ENCODE data around the gene PARP15. TPM values are rescaled to one million over a fixed set of nuclear protein-coding genes. Genes with fewer than 3 reads are reported as not detected.

Gene PARP15
- total and polyA plus RNA-seq, 2 experiments from 2014 or later = 0.39 to 0.87 TPM

DNA sequence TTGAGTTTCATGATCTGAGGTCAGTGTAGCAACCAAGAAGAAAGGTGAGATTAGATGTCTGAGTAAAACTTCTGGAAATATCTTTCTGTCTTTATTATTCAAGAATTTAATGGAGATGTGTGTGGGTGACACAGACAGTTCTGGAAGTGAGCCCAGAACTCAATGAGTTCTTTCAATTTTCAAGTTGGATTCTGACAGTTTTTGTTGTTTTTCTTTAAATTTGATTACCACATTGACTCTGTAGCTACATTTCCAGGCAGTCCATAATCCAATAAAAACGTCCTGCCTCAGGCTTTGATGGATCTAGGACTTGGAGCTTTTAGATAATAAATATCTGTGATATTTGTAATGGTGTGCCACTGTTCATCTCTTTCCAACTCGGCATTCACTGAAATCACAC, 99.3 kb downstream of the PARP15 start (continued):
- TF ChIP-seq EZH2phosphoT487 (IDR thresholded peaks at IDR 0.05; ENCODE audit: unreplicated experiment) (no peak), EZH2 (IDR thresholded peaks at IDR 0.05; ENCODE audit: low read depth, unreplicated experiment) (no peak), CREB1 (CRISPR knock-in tag; IDR thresholded peaks at IDR 0.05; ENCODE audit: low read depth) (no peak), ZNF331 (CRISPR knock-in tag; IDR thresholded peaks at IDR 0.05; ENCODE audit: low read depth) (no peak)
- TF ChIP-seq, protein P1, sequence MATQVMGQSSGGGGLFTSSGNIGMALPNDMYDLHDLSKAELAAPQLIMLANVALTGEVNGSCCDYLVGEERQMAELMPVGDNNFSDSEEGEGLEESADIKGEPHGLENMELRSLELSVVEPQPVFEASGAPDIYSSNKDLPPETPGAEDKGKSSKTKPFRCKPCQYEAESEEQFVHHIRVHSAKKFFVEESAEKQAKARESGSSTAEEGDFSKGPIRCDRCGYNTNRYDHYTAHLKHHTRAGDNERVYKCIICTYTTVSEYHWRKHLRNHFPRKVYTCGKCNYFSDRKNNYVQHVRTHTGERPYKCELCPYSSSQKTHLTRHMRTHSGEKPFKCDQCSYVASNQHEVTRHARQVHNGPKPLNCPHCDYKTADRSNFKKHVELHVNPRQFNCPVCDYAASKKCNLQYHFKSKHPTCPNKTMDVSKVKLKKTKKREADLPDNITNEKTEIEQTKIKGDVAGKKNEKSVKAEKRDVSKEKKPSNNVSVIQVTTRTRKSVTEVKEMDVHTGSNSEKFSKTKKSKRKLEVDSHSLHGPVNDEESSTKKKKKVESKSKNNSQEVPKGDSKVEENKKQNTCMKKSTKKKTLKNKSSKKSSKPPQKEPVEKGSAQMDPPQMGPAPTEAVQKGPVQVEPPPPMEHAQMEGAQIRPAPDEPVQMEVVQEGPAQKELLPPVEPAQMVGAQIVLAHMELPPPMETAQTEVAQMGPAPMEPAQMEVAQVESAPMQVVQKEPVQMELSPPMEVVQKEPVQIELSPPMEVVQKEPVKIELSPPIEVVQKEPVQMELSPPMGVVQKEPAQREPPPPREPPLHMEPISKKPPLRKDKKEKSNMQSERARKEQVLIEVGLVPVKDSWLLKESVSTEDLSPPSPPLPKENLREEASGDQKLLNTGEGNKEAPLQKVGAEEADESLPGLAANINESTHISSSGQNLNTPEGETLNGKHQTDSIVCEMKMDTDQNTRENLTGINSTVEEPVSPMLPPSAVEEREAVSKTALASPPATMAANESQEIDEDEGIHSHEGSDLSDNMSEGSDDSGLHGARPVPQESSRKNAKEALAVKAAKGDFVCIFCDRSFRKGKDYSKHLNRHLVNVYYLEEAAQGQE (IDR thresholded peaks at IDR 0.05; ENCODE audit: unreplicated experiment) = no peak

DNA sequence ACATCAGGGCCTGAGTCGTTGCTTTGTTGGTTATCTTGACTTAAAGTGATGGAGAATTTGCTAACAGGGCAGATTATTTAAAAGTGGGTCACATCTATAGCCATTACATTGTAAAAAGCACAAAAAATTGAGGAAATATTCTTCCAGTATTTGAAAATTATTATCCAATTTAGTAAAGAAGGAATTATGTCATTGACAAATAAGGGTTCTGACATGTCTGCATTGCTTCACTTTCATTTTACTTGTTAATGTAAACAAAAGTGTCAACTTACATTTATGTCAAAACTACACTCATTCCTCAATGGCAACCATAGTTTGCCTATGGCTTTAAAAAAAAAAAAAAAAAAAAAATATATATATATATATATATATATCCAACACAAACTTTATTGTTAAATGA, 99.8 kb downstream of the PARP15 start:
- H3K9me3 Mint-ChIP-seq = peaks cover 9% of the 10 kb centered on the region; the same call in 2 of the 3 replicates
- Histone ChIP-seq H3K27ac (ENCODE audit: low read depth) (no peak overlapping the region), H4K20me1 (replicated peaks; ENCODE audit: insufficient read depth) (no peaks in the 10 kb centered on the region), H3K27me3 (ENCODE audit: insufficient read depth) (peaks cover 18% of the 10 kb centered on the region; the same call in 1 of the 2 replicates), H3K9me2 (ENCODE audit: insufficient read depth) (no peaks in the 10 kb centered on the region), H3K4me3 (no peak overlapping the region), H3K4me2 (no peak overlapping the region), H3K4me1 (ENCODE audit: insufficient read depth) (peaks cover 15% of the 10 kb centered on the region), H3K36me3 (ENCODE audit: insufficient read depth) (no peaks in the 10 kb centered on the region), H3K79me2 (replicated peaks; ENCODE audit: insufficient read depth) (no peaks in the 10 kb centered on the region; the same call in 1 of the 2 replicates), H2AFZ (no peak overlapping the region), H3F3A (replicated peaks; ENCODE audit: low read depth) (0 out of 2 replicates have a peak, but pooled peaks cover 6% of the 10 kb centered on the region)
- no peak for DNase-seq (ENCODE audit: low spot score)
- H3K36me3 Mint-ChIP-seq (ENCODE audit: low read depth) = peaks cover 3% of the 10 kb centered on the region; the same call in 2 of the 3 replicates
- H3K4me3 Mint-ChIP-seq = no peak overlapping the region
- H3K4me1 Mint-ChIP-seq = peaks cover 22% of the 10 kb centered on the region
- no peak overlapping the region for H3K27ac Mint-ChIP-seq
- peaks cover 9% of the 10 kb centered on the region for H3K27me3 Mint-ChIP-seq (ENCODE audit: insufficient read depth, low read depth, poor library complexity)
- no peak for ATAC-seq
- TF ChIP-seq STAT1 (IDR thresholded peaks at IDR 0.05; ENCODE audit: unreplicated experiment) = no peak

DNA sequence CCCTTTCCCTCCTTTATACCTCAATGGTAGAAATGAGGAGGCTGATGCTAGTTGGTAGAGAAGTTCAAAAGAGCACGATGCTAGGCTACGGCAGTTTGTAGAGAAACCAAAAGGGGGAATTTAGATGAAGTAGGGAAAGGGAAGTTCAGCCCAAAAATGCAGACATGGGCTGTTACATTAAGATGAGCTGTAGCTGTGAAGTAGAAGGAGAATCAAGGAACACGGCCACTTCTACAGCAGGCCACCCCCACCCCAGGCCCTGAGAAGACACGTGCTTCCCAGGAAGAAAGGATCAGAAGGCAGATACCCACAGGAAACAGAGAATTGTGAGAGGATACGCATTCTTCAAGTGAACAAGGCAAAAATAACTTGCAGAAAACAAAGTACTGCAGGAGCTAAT, 101.1 kb downstream of the PARP15 start:
- peak overlapping the region; percentile 58 for H2AFZ ChIP-seq
- H3K4me1 ChIP-seq (ENCODE audit: insufficient read depth) = peaks cover 15% of the 10 kb centered on the region
- H3K27ac ChIP-seq (ENCODE audit: low read depth) = no peak overlapping the region
- no peaks in the 10 kb centered on the region for H3K36me3 ChIP-seq (ENCODE audit: insufficient read depth)
- H3K27me3 Mint-ChIP-seq (ENCODE audit: insufficient read depth, low read depth, poor library complexity) = peaks cover 11% of the 10 kb centered on the region
- no peak overlapping the region for H3K4me3 ChIP-seq
- H3K79me2 ChIP-seq (replicated peaks; ENCODE audit: insufficient read depth) = no peaks in the 10 kb centered on the region; the same call in 1 of the 2 replicates
- peaks cover 22% of the 10 kb centered on the region for H3K4me1 Mint-ChIP-seq
- 0 out of 2 replicates have a peak, but pooled peaks cover 6% of the 10 kb centered on the region for H3F3A ChIP-seq (replicated peaks; ENCODE audit: low read depth)
- no peak overlapping the region for H3K4me3 Mint-ChIP-seq
- DNase-seq (ENCODE audit: low spot score) (no peak), ATAC-seq (no peak)
- H4K20me1 ChIP-seq (replicated peaks; ENCODE audit: insufficient read depth) = no peaks in the 10 kb centered on the region
- no peak overlapping the region for H3K4me2 ChIP-seq
- H3K36me3 Mint-ChIP-seq (ENCODE audit: low read depth) = peaks cover 3% of the 10 kb centered on the region; the same call in 2 of the 3 replicates
- H3K27me3 ChIP-seq (ENCODE audit: insufficient read depth) = peaks cover 18% of the 10 kb centered on the region; the same call in 1 of the 2 replicates
- no peak overlapping the region for H3K27ac Mint-ChIP-seq
- H3K9me2 ChIP-seq (ENCODE audit: insufficient read depth) = no peaks in the 10 kb centered on the region
- H3K9me3 Mint-ChIP-seq = peaks cover 9% of the 10 kb centered on the region; the same call in 2 of the 3 replicates
- TF ChIP-seq POLR2AphosphoS5 (IDR thresholded peaks at IDR 0.05; ENCODE audit: low read depth) (no peak), NANOG (IDR thresholded peaks at IDR 0.05; ENCODE audit: borderline replicate concordance) (no peak), EZH2phosphoT487 (IDR thresholded peaks at IDR 0.05; ENCODE audit: unreplicated experiment) (no peak)
- TF ChIP-seq, protein P2, sequence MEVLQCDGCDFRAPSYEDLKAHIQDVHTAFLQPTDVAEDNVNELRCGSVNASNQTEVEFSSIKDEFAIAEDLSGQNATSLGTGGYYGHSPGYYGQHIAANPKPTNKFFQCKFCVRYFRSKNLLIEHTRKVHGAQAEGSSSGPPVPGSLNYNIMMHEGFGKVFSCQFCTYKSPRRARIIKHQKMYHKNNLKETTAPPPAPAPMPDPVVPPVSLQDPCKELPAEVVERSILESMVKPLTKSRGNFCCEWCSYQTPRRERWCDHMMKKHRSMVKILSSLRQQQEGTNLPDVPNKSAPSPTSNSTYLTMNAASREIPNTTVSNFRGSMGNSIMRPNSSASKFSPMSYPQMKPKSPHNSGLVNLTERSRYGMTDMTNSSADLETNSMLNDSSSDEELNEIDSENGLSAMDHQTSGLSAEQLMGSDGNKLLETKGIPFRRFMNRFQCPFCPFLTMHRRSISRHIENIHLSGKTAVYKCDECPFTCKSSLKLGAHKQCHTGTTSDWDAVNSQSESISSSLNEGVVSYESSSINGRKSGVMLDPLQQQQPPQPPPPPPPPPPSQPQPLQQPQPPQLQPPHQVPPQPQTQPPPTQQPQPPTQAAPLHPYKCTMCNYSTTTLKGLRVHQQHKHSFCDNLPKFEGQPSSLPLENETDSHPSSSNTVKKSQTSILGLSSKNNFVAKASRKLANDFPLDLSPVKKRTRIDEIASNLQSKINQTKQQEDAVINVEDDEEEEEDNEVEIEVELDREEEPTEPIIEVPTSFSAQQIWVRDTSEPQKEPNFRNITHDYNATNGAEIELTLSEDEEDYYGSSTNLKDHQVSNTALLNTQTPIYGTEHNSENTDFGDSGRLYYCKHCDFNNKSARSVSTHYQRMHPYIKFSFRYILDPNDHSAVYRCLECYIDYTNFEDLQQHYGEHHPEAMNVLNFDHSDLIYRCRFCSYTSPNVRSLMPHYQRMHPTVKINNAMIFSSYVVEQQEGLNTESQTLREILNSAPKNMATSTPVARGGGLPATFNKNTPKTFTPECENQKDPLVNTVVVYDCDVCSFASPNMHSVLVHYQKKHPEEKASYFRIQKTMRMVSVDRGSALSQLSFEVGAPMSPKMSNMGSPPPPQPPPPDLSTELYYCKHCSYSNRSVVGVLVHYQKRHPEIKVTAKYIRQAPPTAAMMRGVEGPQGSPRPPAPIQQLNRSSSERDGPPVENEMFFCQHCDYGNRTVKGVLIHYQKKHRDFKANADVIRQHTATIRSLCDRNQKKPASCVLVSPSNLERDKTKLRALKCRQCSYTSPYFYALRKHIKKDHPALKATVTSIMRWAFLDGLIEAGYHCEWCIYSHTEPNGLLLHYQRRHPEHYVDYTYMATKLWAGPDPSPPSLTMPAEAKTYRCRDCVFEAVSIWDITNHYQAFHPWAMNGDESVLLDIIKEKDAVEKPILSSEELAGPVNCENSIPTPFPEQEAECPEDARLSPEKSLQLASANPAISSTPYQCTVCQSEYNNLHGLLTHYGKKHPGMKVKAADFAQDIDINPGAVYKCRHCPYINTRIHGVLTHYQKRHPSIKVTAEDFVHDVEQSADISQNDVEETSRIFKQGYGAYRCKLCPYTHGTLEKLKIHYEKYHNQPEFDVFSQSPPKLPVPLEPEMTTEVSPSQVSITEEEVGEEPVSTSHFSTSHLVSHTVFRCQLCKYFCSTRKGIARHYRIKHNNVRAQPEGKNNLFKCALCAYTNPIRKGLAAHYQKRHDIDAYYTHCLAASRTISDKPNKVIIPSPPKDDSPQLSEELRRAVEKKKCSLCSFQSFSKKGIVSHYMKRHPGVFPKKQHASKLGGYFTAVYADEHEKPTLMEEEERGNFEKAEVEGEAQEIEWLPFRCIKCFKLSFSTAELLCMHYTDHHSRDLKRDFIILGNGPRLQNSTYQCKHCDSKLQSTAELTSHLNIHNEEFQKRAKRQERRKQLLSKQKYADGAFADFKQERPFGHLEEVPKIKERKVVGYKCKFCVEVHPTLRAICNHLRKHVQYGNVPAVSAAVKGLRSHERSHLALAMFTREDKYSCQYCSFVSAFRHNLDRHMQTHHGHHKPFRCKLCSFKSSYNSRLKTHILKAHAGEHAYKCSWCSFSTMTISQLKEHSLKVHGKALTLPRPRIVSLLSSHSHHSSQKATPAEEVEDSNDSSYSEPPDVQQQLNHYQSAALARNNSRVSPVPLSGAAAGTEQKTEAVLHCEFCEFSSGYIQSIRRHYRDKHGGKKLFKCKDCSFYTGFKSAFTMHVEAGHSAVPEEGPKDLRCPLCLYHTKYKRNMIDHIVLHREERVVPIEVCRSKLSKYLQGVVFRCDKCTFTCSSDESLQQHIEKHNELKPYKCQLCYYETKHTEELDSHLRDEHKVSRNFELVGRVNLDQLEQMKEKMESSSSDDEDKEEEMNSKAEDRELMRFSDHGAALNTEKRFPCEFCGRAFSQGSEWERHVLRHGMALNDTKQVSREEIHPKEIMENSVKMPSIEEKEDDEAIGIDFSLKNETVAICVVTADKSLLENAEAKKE (CRISPR knock-in tag; IDR thresholded peaks at IDR 0.05) = no peak
